GM12873 (cell line): Measurements from ENCODE around the gene PRSS21.

Source experiments
- TF ChIP-seq, protein P1 (sequence below): IDR thresholded peaks from 2 replicates; pipeline ENCODE4 v1.5.1; 2012; ENCODE audit warnings: low read depth, mild to moderate bottlenecking, moderate library complexity, low read length, control low read depth; ENCODE audit not compliant: insufficient read depth; ENCODE audit errors: missing control alignments

Gene PRSS21

DNA sequence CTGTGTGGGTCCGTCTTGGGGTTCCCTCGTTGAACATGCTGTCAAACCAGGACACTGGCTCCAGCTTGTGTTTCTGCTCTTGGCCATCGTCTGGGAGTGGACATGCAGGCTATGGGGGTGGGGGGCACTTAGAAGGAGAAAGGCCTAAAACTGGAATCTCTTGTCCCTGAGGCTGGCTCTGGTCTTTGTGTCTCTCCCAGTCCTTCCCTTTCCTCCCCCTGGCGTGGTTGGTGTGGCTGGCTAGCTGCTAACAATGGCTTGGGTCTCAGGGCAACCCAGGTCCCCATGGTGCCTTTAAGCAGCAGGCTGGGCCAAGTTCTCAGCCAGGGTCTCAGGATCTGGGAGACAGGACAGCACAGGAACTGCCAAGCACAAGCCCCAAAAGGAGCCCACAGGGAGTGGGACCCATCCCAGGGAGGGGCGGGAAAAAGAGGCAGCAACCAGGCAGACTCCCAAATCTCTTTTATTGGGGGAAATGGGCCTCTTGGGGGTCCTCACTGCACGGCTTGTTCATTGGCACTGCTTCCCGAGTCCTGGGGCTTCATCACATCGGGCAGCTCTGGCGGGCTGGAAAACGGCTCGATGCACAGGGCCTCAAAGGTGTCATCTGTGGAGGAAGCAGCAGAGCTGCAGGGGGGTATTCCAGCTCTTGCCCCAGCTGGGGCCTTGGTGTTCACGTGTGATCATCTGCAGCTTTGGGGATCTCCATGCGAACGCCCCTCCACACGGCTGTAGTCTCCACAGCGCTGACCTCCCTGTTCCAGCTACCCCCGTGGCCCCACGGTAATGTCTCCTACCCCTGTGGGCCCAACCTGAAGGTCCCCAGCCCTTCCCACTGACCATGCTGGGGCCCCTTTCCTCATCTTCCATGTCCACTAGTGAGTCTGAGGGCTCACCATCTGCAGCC lies 45.3 kb upstream of the PRSS21 start:
- TF ChIP-seq, protein P1, sequence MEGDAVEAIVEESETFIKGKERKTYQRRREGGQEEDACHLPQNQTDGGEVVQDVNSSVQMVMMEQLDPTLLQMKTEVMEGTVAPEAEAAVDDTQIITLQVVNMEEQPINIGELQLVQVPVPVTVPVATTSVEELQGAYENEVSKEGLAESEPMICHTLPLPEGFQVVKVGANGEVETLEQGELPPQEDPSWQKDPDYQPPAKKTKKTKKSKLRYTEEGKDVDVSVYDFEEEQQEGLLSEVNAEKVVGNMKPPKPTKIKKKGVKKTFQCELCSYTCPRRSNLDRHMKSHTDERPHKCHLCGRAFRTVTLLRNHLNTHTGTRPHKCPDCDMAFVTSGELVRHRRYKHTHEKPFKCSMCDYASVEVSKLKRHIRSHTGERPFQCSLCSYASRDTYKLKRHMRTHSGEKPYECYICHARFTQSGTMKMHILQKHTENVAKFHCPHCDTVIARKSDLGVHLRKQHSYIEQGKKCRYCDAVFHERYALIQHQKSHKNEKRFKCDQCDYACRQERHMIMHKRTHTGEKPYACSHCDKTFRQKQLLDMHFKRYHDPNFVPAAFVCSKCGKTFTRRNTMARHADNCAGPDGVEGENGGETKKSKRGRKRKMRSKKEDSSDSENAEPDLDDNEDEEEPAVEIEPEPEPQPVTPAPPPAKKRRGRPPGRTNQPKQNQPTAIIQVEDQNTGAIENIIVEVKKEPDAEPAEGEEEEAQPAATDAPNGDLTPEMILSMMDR = no peak

DNA sequence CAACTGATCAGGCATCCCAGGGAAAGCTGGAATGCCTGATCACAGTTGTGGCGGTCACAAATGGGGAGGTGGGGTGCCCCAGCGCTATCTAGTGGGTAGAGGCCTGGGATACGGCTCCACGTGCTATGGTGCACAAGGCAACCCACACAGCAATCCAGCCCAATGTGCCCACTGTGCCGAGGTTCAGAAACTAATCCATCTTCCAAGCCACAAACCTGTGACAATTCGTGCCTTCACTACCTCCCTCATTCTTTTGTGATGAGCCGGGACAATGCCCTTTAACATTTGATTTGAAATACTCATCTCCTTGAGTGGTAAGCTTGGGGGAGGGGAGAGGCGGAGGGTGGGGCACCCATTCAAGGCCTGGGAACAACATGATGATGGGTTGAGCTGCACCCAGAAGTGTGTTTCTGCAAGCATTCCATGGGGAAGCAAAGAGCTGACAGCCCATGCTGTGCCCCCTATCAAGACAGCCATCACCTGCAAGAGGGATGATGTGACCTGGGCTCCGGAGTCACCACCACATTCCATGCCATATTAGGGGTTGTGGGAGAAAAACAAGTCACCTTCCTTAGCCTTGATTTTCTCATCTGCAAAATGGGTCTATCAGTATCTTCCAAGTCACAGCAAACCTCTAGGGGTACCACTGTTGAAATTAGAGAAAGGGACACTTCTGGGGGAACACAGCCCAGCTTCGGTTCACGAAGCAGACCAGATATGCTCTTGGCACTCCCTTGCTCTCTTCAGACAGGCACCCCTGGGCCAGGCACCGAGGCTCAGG lies 43.7 kb upstream of the PRSS21 start:
- TF ChIP-seq, protein P1 = no peak

DNA sequence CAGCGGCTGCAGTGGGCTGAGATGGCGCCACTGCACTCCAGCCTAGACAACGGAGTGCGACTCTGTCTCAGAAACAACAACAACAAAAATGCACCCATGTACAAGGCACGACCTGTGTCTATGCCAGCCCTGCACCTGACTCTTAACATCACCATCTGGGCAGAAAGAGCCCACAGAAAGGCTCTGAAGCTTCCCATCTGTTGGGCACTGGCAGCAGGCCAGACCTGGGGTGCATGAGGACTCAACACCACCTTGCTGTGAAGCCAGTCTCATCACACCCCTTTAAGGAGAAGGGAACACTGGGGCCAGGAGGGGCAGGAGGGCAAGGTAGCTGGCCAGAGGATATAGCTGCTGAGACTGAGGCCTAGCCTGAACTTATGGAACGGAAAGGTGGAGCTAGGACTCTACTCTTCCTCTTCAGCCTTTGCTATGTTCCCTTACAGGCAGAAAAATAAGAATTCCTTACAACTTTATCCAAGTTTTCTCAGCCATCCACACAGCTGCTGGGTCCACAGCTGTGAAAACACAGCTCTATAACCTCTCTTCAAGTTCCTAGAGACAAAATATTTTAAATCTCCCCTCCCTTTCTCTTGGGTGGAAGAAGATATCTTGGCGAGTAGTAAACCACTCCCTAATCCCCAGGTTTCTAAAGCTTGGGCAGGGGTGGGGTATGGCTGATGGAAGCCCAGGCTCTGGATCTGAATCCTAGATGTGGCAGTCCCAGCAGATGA lies 42.7 kb upstream of the PRSS21 start:
- TF ChIP-seq, protein P1 = no peak

DNA sequence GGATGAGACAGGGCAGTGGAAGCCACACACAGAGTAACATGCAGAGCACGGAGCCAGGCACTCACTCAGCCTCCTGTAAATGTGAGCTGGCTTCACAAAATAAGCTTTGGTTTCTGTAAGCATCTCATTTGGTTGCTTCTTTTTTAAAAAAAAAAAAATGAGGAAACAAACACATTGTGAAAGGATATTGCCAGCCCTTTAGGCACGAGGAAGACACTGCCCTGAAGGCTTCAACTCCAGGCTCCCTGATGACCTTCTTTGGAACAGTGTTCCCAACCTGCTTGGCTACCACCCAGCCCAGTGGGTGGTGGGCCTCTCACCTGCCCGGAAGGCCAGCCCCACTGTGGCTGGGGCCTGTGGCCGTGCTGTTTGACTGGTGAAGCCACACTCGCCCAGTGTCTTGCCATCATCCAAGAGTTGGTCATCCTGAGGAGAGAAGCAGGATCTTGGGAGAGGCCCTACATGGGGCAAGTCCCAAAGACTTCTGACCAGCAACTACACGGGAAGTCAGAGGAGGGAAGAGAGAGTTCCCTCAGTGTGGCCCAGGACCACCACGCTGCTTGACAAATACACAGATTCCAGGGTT lies 41.8 kb upstream of the PRSS21 start:
- TF ChIP-seq, protein P1 = no peak

DNA sequence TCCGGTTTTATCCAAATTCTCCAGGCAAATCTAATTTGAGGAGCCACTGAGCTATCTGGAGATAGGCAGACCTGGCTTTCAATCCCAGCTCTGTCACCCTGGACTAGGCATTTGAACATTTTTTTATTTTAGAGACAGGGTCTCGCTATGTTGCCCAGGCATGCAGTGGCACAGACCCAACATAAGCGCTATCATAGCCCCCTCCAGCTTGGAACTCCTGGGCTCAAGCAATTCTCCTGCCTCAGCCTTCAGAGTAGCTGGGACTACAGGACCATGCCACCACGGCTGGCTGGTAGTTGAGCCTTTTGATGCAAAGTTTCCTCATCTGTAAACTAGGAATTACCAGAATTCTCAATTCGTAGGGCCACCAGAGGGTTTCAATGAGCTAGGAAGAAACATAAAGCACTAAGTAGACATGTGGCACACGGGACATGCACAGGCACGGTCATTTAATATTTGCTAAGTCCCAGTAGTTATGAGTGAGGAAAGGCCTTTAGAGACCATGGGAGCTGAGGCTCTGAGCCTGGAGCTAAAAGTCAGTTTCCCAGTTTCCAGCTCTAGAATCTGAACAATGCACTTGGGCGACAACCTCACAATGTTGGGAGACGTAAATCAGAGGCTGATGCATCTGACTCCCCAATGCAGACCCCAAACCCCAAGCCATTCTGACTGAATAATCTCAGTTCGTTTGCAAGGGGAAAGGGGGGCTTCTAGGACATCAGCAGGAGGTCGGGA lies 41.1 kb upstream of the PRSS21 start:
- TF ChIP-seq, protein P1 = no peak

DNA sequence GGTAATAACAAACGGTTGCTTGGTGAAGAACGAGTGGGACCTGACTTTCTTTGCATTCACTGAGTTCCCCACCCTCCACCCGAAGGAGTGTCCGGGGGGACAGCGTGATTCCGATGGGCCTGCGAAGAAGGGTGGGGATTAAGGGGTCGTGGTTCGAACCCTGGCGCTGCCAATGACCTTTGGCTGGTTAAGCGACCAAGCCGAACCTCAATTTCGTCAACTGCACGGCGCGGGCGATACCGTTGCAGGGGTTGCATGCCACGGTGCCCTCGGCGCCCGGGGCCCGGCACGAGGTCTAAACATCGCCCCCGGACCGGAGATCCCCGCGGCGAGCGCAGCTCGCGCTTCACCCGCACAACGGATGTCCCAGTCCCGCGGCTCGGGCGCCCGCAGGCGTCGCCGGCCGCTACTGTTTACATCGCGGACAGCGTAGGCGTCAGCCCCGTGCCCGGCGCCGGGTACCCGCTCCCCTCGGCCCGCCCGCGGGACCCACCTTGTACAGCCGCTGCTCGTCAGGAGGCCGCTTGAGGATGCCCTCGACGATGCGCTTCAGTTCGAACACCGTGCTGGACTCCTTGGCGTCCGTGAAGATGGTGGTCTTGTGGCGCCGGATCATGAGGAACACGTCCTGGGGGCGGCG lies 40.4 kb upstream of the PRSS21 start:
- TF ChIP-seq, protein P1 = no peak
